GM12878 (cell line): ENCODE measurements around the gene PGLYRP2. TPM values are rescaled to one million over a fixed set of nuclear protein-coding genes. Genes with fewer than 3 reads are reported as not detected.

Experiments used
- ATAC-seq: fragments of 200-7000 bp; cut with Tn5 transposase; 3 replicates; pipeline ENCODE4 v1.9.1; 2020; ENCODE audit warnings: mild to moderate bottlenecking, moderate library complexity
- BruUV-seq: library from RNA; stranded (reverse); fragments of 400-500 nt; replicated peaks from 2 replicates; lab custom pipeline; 2021; lab: Mats Ljungman, UMichigan
- CTCF ChIA-PET: fragments of 300-600 bp; sonication (Branson Sonifier 250); formaldehyde crosslinking; extraction: SDS; loops from one replicate; lab custom pipeline; 2021; ENCODE audit warnings: inconsistent platforms; lab: Yijun Ruan, JAX
- POLR2A ChIA-PET: fragments of 350-600 bp; formaldehyde crosslinking; extraction: SDS; loops from one replicate; lab custom pipeline; 2021; ENCODE audit warnings: inconsistent platforms; lab: Charles Lee
- RAD21 ChIA-PET: fragments of 300-600 bp; sonication (Branson Sonifier 250); formaldehyde crosslinking; loops from one replicate; lab custom pipeline; 2023; ENCODE audit warnings: antibody characterized with exemption; ENCODE audit not compliant: unreplicated experiment; lab: Charles Lee
- SMC1A ChIA-PET: fragments of 300-600 bp; sonication (Branson Sonifier 250); formaldehyde crosslinking; loops from one replicate; lab custom pipeline; 2023; ENCODE audit not compliant: unreplicated experiment, uncharacterized antibody; lab: Charles Lee
- DNase-seq: peaks from one replicate; pipeline ENCODE4 v3.0.0-alpha.2; 2011; ENCODE audit warnings: low read depth, low spot score
- FAIRE-seq: peaks from 3 replicates; lab custom pipeline; 2011; peaks lifted over from hg19 to GRCh38; lab: Jason Lieb, UNC
- H2AFZ ChIP-seq: 2 replicates; pipeline ENCODE4 v1.6.0; 2011; ENCODE audit warnings: low read depth, low read length, control low read depth; ENCODE audit not compliant: control insufficient read depth
- H3K27ac ChIP-seq: 2 replicates; pipeline ENCODE4 v1.5.1; 2011; ENCODE audit warnings: control low read depth; ENCODE audit not compliant: control insufficient read depth, insufficient read depth
- H3K27me3 ChIP-seq, 2 experiments: replicated peaks in 1 of 2; 2 replicates each; pipeline versions ENCODE4 v1.6.0 to v1.6.1; 2011; ENCODE audit warnings: low read length in 1 of 2; ENCODE audit not compliant: control insufficient read depth in 2 of 2, insufficient read depth in 2 of 2
- H3K36me3 ChIP-seq, 2 experiments: 2 replicates each; pipeline ENCODE4 v1.5.1; 2011; ENCODE audit warnings: low read length in 1 of 2; ENCODE audit not compliant: control insufficient read depth in 2 of 2, insufficient read depth in 2 of 2
- H3K4me1 ChIP-seq: 2 replicates; pipeline ENCODE4 v1.6.1; 2011; ENCODE audit warnings: mild to moderate bottlenecking, low read length, moderate library complexity, mixed read lengths; ENCODE audit not compliant: control insufficient read depth, insufficient read depth
- H3K4me2 ChIP-seq: 2 replicates; pipeline ENCODE4 v1.6.0; 2011; ENCODE audit warnings: control low read depth; ENCODE audit not compliant: control insufficient read depth, insufficient read depth
- H3K4me3 ChIP-seq: fragments of 200-600 bp; sonication (generic); 2 replicates; pipeline ENCODE4 v1.5.1; 2016
- H3K79me2 ChIP-seq: 2 replicates; pipeline ENCODE4 v1.6.0; 2011; ENCODE audit warnings: low read length; ENCODE audit not compliant: control insufficient read depth, insufficient read depth
- H3K9ac ChIP-seq: 2 replicates; pipeline ENCODE4 v1.8.0; 2011; ENCODE audit warnings: low read length, control low read depth, mixed read lengths; ENCODE audit not compliant: control insufficient read depth, insufficient read depth
- H3K9me3 ChIP-seq: replicated peaks from 3 replicates; pipeline ENCODE4 v1.5.1; 2011; ENCODE audit warnings: mild to moderate bottlenecking, low read length; ENCODE audit not compliant: control insufficient read depth, insufficient read depth
- H4K20me1 ChIP-seq: 2 replicates; pipeline ENCODE4 v1.6.0; 2011; ENCODE audit not compliant: control insufficient read depth, insufficient read depth
- ATF7 ChIP-seq: fragments of 450-650 bp; IDR thresholded peaks from 2 replicates; pipeline ENCODE4 v1.6.1; 2016; ENCODE audit warnings: low read depth, mild to moderate bottlenecking
- CBX3 ChIP-seq: fragments of 200-600 bp; sonication (generic); IDR thresholded peaks from 2 replicates; pipeline ENCODE4 v1.6.1; 2016; ENCODE audit warnings: low read depth, borderline replicate concordance
- CHD2 ChIP-seq: IDR thresholded peaks from 2 replicates; pipeline ENCODE4 v1.6.1; 2011; ENCODE audit warnings: low read depth, low read length, improper control_type of control experiment, borderline replicate concordance
- EGR1 ChIP-seq, 2 experiments: IDR thresholded peaks; 1 replicate in 1 of 2; 2 replicates in 1 of 2; pipeline ENCODE4 v1.6.1; 2011 to 2012; ENCODE audit warnings: low read depth in 2 of 2, low read length in 2 of 2, borderline replicate concordance in 1 of 2, mild to moderate bottlenecking in 1 of 2, moderate library complexity in 1 of 2
- FOXK2 ChIP-seq: fragments of 450-650 bp; IDR thresholded peaks from 2 replicates; pipeline ENCODE4 v1.6.1; 2017; ENCODE audit warnings: mild to moderate bottlenecking, moderate library complexity
- HDGF ChIP-seq: fragments of 450-650 bp; IDR thresholded peaks from 2 replicates; pipeline ENCODE4 v1.6.1; 2016; ENCODE audit warnings: antibody characterized with exemption
- MYB ChIP-seq: fragments of 150-350 bp; IDR thresholded peaks from 2 replicates; pipeline ENCODE4 v1.6.1; 2014; ENCODE audit warnings: mild to moderate bottlenecking, low read depth, low read length, borderline replicate concordance
- PAX5 ChIP-seq: IDR thresholded peaks from 2 replicates; pipeline ENCODE4 v1.6.1; 2011; ENCODE audit warnings: low read depth, low read length, borderline replicate concordance
- RELA ChIP-seq: fragments of 450-650 bp; IDR thresholded peaks from 2 replicates; pipeline ENCODE4 v1.8.0; 2014; ENCODE audit warnings: borderline replicate concordance; ENCODE audit not compliant: partially characterized antibody
- SMAD1 ChIP-seq: fragments of 450-650 bp; IDR thresholded peaks from 2 replicates; pipeline ENCODE4 v1.6.1; 2018; ENCODE audit warnings: mild to moderate bottlenecking, low read depth; ENCODE audit not compliant: partially characterized antibody
- SPI1 ChIP-seq: IDR thresholded peaks from 2 replicates; pipeline ENCODE4 v1.6.1; 2011; ENCODE audit warnings: low read depth, mild to moderate bottlenecking, low read length, moderate library complexity, borderline replicate concordance; ENCODE audit not compliant: insufficient read depth
- ZZZ3 ChIP-seq: IDR thresholded peaks from 2 replicates; pipeline ENCODE4 v1.6.1; 2011; ENCODE audit warnings: low read depth; ENCODE audit not compliant: control insufficient read depth, insufficient read length
- WGBS: methylation state at CpG from one replicate; pipeline ENCODE4 v1.1.6; 2016; ENCODE audit warnings: low lambda C conversion rate; ENCODE audit not compliant: insufficient replicate concordance, insufficient coverage; ENCODE audit errors: missing lambda C conversion rate; 5-methylcytosine and 5-hydroxymethylcytosine counted together
- in situ Hi-C: fragments of 300-500 bp; cut with MboI; formaldehyde crosslinking; loops from 9 replicates; pipeline ENCODE4 v1.14.3; 2018; ENCODE audit warnings: mixed read lengths
- intact Hi-C: fragments of 100-400 bp; cut with micrococcal nuclease; formaldehyde crosslinking; loops from one replicate; pipeline ENCODE4 v1.14.2; 2022; ENCODE audit not compliant: unreplicated experiment
- polyA plus RNA-seq, 11 experiments: library from polyadenylated mRNA; depleted of rRNA in 4 of 11; unstranded in 6 of 11; stranded (reverse) in 5 of 11; fragments of >200 nt; fragmentation: Nextera tagmentation in 4 of 11; fragmentation: Illumina TruSeq in 1 of 11; extraction: Ambion mirVana in 4 of 11; extraction: Trizol in 1 of 11; gene quantifications; 1 replicate in 1 of 11; 2 replicates in 10 of 11; pipeline versions ENCODE4 v1.2.1 to v1.2.3, GENCODE V29; 2011 to 2016; ENCODE audit warnings: inconsistent platforms in 2 of 11, missing spikeins in 2 of 11, low read depth in 1 of 11
- total RNA-seq, 4 experiments: library from RNA; depleted of rRNA in 3 of 4; stranded (reverse); fragments of >200 nt in 3 of 4; fragmentation: Illumina TruSeq in 1 of 4; extraction: Trizol in 1 of 4; gene quantifications; 2 replicates each; pipeline versions ENCODE4 v1.2.1 to v1.2.3, GENCODE V29; 2013 to 2021
- TF ChIP-seq, protein P1 (sequence below): fragments of 450-650 bp; formaldehyde crosslinking; IDR thresholded peaks from 2 replicates; pipeline ENCODE4 v1.4.0; 2020; ENCODE audit warnings: mild to moderate bottlenecking, moderate library complexity
- TF ChIP-seq, protein P2 (sequence below): IDR thresholded peaks from 2 replicates; pipeline ENCODE4 v1.6.1; 2012; ENCODE audit warnings: mild to moderate bottlenecking, low read depth, low read length
- TF ChIP-seq, protein P3 (sequence below): fragments of 450-650 bp; conservative IDR thresholded peaks from 2 replicates; pipeline ENCODE4 v1.6.1; 2017; ENCODE audit warnings: mild to moderate bottlenecking, moderate library complexity

The PGLYRP2 gene
- total and polyA plus RNA-seq, 10 of the 15 experiments (the other 5 are each of a cell fraction or from before 2014, with no cell fraction given), result 0.15 to 0.48 (median 0.26) TPM; not detected in 5

DNA sequence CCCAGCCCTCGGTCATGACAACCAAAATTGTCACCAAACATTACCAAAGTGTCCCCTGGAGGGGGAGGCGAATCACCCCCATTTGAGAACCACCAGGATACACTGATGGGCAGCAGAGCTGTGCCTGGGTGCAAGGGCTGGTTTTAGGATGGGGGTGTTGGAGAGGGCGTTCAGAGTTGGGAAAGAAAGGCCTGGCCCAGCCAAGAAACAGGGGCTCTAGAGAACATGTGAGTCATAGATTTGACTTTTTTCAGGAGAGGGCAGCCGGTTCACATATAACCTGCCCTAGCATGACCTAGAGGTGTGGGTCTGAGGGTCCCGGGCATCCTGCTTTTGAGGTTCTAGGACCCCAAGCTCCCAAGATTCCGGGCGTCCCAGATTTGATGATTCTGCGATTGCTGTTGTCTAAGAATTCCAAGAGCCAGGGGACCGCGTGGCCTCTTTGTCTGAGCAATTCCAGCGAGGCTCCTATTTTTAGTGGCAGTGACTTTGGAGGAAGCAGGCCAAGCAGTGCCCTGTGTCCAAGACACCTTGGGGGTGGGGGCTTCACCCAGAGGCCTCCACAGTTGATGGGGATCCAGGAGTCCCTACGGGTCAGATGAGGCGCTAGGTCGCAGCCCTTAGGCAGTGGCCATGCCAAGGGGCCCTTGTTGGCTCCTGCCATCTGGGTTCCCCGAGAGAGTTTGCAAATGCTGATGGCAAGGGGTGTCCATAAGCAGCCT lies 34.6 kb downstream of the PGLYRP2 start:
- DNase-seq (no peak), FAIRE-seq (no peak), ATAC-seq (no peak)
- CTCF ChIA-PET, result no interaction called here
- BruUV-seq, result no TSS peak
- no peaks in the 10 kb centered on the region for H3K27me3 ChIP-seq
- no peak overlapping the region for H3K9ac ChIP-seq
- SMC1A ChIA-PET, result no interaction called here
- RAD21 ChIA-PET, result no interaction called here
- in situ Hi-C loops, result no loop called here
- no peak overlapping the region for H3K4me2 ChIP-seq
- H3K4me3 ChIP-seq, result no peak overlapping the region
- H3K4me1 ChIP-seq, result peaks cover 7% of the 10 kb centered on the region
- no peak overlapping the region for H3K27ac ChIP-seq
- H3K9me3 ChIP-seq, result no peaks in the 10 kb centered on the region
- POLR2A ChIA-PET, result no interaction called here
- intact Hi-C loops, result no loop called here
- H3K36me3 ChIP-seq, result no peaks in the 10 kb centered on the region
- no peaks in the 10 kb centered on the region for H4K20me1 ChIP-seq
- no peaks in the 10 kb centered on the region for H3K79me2 ChIP-seq
- 76% methylated on average over 15 of the region's 15 CpGs for WGBS
- H2AFZ ChIP-seq, result no peak overlapping the region
- TF ChIP-seq CHD2 (no peak), SPI1 (no peak), HDGF (no peak), SMAD1 (no peak), MYB (no peak), EGR1 (IDR thresholded peaks at IDR 0.05; ENCODE audit: borderline replicate concordance in 1 of 2, low read depth in 2 of 2, low read length in 2 of 2) (no peak), FOXK2 (no peak), PAX5 (no peak), ATF7 (no peak), CBX3 (no peak), ZZZ3 (no peak), RELA (no peak)
- TF ChIP-seq, protein P1, sequence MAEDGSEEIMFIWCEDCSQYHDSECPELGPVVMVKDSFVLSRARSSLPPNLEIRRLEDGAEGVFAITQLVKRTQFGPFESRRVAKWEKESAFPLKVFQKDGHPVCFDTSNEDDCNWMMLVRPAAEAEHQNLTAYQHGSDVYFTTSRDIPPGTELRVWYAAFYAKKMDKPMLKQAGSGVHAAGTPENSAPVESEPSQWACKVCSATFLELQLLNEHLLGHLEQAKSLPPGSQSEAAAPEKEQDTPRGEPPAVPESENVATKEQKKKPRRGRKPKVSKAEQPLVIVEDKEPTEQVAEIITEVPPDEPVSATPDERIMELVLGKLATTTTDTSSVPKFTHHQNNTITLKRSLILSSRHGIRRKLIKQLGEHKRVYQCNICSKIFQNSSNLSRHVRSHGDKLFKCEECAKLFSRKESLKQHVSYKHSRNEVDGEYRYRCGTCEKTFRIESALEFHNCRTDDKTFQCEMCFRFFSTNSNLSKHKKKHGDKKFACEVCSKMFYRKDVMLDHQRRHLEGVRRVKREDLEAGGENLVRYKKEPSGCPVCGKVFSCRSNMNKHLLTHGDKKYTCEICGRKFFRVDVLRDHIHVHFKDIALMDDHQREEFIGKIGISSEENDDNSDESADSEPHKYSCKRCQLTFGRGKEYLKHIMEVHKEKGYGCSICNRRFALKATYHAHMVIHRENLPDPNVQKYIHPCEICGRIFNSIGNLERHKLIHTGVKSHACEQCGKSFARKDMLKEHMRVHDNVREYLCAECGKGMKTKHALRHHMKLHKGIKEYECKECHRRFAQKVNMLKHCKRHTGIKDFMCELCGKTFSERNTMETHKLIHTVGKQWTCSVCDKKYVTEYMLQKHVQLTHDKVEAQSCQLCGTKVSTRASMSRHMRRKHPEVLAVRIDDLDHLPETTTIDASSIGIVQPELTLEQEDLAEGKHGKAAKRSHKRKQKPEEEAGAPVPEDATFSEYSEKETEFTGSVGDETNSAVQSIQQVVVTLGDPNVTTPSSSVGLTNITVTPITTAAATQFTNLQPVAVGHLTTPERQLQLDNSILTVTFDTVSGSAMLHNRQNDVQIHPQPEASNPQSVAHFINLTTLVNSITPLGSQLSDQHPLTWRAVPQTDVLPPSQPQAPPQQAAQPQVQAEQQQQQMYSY (CRISPR knock-in tag), result no peak
- TF ChIP-seq, protein P2, sequence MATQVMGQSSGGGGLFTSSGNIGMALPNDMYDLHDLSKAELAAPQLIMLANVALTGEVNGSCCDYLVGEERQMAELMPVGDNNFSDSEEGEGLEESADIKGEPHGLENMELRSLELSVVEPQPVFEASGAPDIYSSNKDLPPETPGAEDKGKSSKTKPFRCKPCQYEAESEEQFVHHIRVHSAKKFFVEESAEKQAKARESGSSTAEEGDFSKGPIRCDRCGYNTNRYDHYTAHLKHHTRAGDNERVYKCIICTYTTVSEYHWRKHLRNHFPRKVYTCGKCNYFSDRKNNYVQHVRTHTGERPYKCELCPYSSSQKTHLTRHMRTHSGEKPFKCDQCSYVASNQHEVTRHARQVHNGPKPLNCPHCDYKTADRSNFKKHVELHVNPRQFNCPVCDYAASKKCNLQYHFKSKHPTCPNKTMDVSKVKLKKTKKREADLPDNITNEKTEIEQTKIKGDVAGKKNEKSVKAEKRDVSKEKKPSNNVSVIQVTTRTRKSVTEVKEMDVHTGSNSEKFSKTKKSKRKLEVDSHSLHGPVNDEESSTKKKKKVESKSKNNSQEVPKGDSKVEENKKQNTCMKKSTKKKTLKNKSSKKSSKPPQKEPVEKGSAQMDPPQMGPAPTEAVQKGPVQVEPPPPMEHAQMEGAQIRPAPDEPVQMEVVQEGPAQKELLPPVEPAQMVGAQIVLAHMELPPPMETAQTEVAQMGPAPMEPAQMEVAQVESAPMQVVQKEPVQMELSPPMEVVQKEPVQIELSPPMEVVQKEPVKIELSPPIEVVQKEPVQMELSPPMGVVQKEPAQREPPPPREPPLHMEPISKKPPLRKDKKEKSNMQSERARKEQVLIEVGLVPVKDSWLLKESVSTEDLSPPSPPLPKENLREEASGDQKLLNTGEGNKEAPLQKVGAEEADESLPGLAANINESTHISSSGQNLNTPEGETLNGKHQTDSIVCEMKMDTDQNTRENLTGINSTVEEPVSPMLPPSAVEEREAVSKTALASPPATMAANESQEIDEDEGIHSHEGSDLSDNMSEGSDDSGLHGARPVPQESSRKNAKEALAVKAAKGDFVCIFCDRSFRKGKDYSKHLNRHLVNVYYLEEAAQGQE, result no peak
- TF ChIP-seq, protein P3, sequence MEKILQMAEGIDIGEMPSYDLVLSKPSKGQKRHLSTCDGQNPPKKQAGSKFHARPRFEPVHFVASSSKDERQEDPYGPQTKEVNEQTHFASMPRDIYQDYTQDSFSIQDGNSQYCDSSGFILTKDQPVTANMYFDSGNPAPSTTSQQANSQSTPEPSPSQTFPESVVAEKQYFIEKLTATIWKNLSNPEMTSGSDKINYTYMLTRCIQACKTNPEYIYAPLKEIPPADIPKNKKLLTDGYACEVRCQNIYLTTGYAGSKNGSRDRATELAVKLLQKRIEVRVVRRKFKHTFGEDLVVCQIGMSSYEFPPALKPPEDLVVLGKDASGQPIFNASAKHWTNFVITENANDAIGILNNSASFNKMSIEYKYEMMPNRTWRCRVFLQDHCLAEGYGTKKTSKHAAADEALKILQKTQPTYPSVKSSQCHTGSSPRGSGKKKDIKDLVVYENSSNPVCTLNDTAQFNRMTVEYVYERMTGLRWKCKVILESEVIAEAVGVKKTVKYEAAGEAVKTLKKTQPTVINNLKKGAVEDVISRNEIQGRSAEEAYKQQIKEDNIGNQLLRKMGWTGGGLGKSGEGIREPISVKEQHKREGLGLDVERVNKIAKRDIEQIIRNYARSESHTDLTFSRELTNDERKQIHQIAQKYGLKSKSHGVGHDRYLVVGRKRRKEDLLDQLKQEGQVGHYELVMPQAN, result no peak
